ENCODE results near the gene ZBTB16.

Gene ZBTB16

GRCh38 chr11:114085965-114086793, 26.7 kb downstream of the ZBTB16 start:
- no peak for FAIRE-seq

DNA sequence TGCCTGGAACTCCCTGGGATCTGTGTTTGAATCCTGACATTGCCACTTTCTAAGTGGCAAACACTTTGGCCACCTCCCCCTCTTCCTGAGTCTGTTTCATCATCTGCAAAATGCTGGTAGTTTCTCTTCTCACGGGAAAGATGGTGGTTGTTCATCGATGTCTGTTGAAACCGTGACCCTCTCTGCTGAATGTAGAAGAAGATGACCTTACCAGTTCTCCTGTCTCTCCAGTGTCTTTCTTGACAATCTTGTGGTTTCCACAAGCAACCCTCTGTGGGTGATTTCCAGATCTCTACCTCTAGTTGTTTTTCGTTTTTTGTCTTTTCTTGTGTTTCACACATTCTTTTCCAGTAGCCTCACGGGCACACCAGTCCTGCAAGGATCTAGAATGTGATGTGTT, 27.5 kb downstream of the ZBTB16 start:
- FAIRE-seq = no peak

- no peak for FAIRE-seq
These were observed 28.7 kb downstream of the ZBTB16 start for GRCh38 chr11:114088216-114088615.

DNA sequence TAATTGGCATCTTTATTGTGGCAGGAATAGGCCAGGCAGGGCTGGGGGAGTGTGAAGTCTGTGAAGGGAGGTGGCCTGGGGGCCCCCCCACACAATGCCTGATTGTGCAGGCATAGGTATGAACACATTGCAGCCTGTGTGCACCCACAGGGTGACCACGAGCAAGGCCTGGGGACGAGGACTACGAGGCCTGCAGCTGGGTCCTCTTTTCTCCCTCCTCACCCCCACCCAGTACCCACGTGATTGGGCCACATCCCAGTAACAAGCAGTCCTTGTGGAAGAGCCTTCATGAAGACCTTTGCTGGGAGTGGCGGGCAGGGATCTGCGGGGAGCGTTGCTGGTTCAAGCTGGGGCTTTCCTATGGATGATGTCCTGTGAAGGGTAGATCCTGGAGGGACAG, 29.3 kb downstream of the ZBTB16 start:
- no peak for FAIRE-seq

DNA sequence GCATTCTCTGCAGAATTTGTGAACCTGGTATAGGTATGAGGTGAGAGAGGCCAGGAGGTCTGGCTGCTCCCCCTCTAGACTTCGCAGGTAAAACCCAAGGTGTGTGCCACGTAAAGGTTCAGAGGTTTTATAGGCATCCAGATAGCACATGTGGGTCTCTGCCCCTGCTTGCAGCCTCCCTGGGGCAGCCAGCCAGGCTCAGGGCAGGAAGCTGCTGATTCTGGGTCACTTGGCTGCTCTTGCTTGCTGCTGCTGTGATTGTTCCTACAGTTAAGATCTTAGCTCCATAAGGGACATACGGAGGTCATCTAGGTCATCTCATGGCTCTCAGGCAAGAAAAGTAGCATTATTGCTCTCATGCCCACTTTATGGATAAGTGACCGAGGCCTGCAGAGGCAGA, 30.2 kb downstream of the ZBTB16 start:
- FAIRE-seq = no peak

DNA sequence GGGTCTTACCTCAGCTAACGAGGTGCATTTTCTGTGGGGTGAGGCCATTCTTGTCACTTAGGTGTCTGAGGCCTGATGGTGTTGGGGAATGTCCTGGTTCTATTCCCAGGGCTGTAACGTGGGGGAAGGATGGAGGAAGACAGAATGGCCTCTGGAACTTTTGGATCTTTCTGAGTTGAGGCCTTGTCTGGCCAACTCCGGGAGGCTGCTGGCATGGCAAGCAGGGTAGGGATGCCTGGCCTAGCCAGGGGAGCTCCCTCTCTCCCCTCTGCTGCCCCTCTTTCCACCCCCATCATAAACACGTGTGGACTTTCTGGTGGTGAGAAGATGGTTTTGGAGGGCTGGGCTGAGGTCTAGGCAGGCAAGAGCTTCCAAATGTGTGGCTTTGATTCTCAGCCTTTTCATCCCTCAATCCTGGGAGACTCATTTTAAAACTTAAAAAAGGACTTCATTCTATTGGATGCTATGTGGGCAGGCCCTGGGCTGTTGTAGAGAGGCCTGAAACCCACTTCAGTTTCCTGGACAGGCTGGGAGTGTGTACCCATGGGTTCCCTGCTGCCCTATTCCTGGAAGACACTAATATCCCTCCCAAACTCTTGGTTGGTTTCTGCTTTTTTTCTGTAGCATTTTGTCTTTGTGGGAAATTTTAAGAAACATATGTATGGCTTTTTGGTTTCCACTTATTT, 30.9 kb downstream of the ZBTB16 start:
- FAIRE-seq = no peak

- FAIRE-seq = no peak
These were observed 31.5 kb downstream of the ZBTB16 start for GRCh38 chr11:114090976-114091375.

GRCh38 chr11:114091516-114092397, 32.2 kb downstream of the ZBTB16 start:
- no peak for FAIRE-seq

DNA sequence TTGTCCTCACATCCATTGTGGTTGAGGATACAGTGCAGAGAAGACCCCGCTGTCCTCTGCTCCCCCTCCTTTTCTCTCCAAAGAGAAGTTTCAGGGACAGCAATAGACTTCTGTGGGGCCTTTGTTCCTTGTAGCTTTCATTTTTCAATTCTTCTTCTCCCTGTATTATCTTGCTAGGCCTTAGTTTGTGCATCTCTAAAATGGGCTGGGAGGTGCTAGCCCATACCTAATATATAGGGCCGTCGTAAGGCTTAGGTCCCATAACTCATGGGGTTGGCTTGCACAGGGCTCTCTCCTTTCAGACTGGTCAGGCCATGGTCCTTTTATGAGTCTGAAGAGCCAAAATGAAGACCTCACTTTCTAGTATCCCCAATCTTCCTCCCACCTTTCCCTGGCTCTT, 33.0 kb downstream of the ZBTB16 start:
- no peak for FAIRE-seq

DNA sequence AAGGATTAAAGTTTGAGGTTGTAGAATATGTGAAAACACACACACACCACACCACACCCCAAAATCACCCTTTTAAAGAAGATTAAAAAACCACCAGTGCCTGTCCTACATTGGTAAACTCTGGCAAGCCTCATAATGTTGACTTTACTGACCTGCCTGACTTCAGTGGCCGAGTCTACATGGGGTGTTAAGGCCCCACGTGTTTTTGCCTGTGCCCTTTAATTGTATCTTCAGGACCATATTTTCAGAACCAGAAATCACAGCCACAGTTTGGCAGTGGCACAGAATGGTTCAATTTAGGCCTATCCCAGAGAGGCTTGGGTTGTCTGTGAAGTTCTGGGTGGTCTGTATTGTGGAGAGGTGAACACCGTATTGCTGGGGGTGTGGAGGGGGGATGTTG, 33.4 kb downstream of the ZBTB16 start:
- FAIRE-seq = no peak

DNA sequence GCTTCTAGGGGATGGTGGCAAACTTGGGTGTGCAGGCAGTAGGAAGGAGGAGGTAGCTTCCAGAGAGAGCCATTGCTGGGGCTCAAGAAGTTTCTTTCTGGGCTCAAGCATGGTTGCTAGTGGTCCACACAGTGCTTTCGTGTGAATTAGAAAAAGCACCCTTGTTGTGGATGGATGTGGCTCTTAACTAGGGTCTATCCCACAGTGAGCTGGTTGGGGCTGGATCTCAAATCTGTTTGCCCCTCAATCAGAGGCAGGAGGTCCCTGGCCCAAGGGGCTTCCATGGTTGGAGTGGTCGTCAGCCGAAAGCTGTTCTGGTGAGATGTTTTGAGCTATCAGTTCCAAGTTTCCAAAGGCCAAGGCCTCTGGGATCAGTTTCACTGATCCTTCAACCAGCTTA, 35.0 kb downstream of the ZBTB16 start:
- FAIRE-seq = no peak

- FAIRE-seq = no peak
These were observed 36.4 kb downstream of the ZBTB16 start for GRCh38 chr11:114095899-114096298.

GRCh38 chr11:114097832-114098231, 38.3 kb downstream of the ZBTB16 start:
- FAIRE-seq = no peak

- FAIRE-seq = no peak
These were observed 39.4 kb downstream of the ZBTB16 start for GRCh38 chr11:114098927-114099326.

DNA sequence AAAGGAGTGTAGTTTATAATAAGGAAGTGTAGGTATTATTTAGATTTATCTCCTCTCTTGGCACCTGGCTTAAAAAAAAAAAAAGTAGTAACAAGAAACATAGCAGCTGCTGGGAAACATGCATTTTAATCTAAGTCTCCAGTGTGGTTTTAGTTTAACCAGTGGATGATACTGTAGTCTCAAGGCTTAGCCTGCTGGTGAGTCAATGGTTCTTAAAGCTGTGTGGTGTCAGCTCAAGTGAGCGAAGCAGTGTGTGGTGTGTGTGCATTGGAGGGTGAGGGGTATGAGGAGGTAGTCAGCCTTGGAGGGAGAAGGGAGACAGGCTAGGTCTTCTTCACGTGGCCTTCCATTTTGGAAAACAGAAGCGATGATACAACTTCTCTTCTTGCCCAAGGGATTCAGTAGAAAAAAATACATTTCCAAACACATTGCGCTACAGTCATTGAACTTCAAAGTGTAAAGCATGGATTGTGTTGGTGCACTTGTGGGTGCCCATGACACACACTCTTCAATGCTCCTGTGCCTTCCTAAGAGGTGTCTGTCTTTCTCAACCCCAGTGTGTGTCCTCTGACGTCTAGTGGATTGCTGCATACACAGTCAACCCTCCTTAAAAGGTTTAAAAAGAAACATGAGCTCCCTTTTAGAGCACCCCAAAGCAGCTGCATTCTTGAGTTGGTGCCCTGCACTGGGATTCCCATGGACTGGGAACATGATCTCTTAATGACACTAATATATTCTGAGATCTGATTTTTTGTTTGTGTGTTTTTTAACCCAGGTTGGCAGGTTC, 40.1 kb downstream of the ZBTB16 start:
- no peak for FAIRE-seq

- no peak for FAIRE-seq
These were observed 43.7 kb downstream of the ZBTB16 start for GRCh38 chr11:114102993-114103896.

- FAIRE-seq = no peak
These were observed 46.1 kb downstream of the ZBTB16 start for GRCh38 chr11:114105611-114106010.

DNA sequence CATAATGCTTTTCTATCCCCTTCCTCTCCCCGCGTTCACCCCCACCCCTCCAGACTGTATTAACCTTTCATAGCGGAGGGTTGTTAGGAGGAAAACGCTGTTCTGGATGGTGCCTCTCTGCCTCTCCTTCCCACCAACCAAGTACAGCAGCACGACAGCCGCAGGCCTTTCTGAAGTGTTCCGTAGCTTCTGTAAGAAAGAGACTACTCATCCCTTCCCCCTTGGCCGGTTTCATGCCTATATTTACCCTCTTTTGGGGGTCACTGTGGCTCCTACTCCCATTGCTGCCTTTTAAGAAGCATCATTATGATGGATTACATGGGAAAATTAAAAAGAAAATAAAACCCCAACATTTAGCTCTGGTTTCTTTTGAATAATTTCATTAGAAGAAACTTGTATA, 46.5 kb downstream of the ZBTB16 start:
- no peak for FAIRE-seq

DNA sequence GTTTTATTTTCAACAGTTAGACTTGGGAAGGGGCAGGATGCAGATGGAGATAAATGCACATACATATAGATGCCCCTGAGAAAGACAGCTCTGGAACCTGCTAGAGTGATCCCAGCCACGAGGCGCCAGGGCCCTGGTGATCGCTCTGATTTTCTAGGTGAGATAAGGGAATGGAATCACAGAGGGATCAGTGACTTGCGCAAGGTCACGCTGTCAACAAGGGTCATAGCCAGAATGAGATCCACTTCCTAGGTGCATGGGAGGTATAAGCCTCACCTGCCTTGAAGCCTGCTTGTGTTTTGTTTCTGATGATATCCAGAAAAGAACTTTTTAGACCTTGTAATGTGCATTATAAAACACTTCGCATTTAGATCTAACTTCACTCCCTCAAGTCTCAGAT, 47.5 kb downstream of the ZBTB16 start:
- no peak for FAIRE-seq

DNA sequence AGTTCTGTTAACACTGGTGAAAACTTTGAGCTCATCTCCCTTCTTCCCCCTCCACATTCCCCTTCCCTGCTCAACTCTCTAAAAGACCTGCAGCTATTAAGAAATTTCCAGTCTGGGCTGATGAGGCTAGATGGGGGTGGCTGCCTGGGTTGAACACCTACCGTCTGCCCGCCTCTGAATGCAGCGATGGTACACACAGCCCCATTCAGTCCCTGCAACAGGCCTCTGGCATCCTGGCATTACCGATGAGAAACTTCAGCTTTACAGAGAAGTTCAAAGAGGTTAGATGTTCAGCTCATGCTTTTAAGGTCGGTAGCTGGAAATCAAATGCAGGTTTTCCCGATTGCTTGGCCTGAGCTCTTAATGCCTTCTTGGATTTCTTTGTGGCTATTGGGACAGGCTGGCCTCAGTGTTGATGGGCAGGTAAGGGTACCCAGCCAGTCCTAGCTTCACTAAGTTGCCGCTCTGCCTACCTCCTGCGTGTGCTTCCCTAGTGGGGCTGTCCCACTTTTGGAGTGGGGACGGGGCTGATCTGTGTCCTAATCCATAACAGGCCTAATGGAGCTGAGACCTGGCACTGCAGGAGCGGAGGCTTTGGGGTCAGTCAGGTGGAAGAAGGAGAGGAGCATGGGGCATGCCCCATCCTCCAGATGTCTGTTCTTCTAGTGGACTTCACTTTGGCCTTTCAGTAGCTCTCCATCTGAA, 49.1 kb downstream of the ZBTB16 start:
- FAIRE-seq = no peak
